GM20000 (cell line): ENCODE measurements around the gene HDAC4.

ENCODE experiments used
- DNase-seq: peaks from one replicate; pipeline ENCODE4 v3.0.0; 2012; ENCODE audit warnings: low spot score
- TF ChIP-seq, protein P1 (sequence below): IDR thresholded peaks from 2 replicates; pipeline ENCODE4 v1.5.1; 2012; ENCODE audit warnings: mild to moderate bottlenecking, control low read depth; ENCODE audit errors: extremely low read depth, missing control alignments

HDAC4 gene

DNA sequence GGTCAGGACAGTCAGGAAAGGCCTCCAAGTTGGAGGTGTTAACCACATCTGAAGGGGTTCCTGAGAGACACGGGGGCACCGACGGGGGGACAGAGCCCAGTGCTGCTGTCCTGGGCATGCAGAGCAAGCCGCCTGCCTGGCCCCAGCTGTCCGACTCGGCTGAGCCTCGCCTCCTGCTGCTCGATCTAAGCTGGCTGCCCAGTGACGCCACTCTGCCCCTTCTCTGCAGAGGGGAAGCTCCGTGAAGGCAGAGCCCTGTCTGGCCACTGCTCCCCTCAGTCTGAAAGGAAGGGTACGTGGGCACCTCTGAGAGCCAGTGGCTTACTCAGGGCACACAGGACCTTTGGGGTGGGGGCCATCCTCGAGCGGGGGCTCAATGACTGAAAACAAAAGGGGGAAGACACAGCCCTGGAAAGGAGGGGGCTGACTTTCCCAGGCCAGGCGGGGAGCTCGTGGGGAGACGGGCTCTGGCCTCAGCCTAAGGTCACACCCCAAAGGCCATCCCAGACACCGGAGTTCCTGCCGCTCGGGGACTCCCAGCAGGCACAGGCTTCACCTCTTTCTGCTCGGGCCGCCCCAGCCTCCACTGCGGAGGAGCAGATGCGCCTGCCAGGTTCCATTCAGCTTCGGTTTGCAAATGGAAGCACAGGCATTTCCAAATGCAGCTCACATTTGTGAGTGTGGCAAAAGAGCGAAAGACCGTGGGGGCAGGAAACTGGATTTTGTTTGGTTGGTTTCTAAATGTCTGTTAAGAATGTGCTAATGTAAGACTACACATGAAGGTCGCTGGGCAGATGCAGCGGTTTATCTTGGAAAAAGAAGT, 136.9 kb downstream of the HDAC4 start:
- TF ChIP-seq, protein P1, sequence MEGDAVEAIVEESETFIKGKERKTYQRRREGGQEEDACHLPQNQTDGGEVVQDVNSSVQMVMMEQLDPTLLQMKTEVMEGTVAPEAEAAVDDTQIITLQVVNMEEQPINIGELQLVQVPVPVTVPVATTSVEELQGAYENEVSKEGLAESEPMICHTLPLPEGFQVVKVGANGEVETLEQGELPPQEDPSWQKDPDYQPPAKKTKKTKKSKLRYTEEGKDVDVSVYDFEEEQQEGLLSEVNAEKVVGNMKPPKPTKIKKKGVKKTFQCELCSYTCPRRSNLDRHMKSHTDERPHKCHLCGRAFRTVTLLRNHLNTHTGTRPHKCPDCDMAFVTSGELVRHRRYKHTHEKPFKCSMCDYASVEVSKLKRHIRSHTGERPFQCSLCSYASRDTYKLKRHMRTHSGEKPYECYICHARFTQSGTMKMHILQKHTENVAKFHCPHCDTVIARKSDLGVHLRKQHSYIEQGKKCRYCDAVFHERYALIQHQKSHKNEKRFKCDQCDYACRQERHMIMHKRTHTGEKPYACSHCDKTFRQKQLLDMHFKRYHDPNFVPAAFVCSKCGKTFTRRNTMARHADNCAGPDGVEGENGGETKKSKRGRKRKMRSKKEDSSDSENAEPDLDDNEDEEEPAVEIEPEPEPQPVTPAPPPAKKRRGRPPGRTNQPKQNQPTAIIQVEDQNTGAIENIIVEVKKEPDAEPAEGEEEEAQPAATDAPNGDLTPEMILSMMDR, result no peak
- DNase-seq, result no peak

DNA sequence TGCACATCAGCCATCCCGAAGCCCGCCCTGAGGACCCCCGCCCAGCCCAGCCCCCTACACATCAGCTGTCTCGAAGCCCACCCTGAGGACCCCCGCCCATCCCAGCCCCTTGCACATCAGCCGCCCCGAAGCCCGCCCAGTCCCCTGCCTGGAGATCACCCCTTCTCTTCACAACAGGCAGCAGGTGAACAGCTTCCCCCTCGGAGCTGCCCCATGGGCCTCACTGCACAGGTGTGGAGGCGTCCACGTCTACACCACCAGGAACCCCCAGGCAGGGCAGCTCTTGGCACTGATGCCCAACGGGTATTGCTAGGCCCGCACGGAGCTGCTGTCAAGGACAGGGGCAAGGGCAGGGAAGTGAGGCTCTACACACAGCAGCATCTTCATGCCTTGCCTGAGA, 137.6 kb downstream of the HDAC4 start:
- TF ChIP-seq, protein P1, result no peak
- DNase-seq, result no peak

DNA sequence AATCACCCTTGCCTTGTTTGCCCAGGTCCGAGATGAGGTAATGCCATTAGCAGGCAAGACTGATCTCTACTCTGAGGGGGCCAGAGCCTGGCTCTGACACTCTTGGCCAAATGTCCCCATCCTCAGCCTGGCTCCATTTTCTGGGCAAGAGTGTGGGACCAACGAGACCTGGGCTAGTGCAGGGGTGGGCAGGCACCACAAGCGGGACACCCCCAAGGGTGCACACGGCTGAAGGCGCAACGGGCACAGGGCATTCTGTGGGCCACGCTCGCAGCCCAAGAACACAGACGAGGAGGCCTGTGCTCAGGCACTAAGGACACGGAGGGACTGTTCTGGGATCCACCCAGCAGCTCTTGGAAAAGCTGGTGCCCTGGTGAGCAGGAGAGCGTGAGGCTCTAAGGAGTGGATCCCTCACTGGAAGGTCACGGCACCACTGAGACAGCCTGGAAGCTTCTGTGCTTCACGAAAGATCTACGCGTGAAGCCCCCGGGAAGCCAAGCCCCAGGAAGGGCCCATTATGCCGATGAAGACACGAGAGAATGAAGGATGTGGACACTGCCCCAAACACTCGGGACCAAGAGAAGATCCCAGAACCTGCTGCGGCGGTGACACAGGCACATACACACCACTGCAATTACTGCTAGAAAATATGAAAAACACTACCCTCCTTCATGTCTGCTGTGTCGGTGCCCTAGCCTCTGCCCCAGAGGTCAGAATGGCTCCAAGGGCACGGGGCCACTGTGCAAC, 138.2 kb downstream of the HDAC4 start:
- TF ChIP-seq, protein P1, result no peak
- DNase-seq, result no peak

DNA sequence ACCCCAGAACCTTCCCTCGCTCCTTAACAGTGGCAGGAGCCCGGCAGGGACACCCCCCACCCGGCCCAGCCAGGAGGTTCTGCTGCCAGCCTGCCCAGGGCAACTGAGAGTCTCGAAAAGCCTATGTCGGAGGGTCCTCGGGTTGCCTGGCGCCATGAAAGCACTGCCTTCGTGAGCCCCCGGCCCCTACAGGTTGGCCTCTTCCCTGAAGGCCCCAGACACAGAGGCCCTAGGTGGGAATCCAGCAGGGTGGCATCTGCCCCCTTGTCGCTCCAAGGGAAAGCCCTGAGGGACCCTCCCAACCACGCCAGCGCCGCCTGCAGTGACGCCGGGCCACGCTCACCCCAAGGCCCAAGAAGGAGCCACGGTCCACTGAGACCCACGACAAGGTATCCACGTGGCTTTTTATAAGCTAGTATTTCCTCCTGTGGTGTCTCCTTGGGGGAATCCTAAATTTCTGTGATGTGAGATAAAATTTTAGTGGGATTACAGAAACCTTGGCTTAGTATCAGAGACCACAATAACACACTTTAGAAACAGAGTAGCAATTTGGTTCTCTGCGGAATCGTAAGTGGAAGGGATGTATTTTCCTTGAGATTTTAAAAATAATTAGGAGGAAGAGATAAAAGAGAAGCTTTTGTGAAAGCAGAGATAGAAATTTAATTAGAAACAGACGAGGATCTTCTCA, 138.9 kb downstream of the HDAC4 start:
- DNase-seq, result no peak
- TF ChIP-seq, protein P1, result no peak

DNA sequence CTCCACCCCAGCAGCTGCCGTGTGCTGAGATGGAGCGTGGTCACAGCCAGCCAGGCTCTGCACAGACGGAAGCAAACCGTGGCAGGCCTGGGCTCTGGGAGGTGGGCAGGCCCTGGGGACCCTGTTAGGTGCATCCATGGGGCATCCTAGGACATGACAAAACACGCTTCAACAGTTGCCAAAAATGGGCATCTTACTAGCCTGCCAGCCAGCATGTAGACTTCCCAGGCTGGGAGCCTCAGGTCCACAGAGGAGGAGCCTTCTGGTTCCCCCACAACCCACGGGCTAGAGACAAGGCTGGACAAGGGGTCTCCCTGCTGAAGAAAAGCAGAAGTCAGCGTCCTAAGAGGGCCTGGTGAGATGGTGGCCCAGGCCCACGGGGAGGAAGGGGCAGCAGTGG, 139.5 kb downstream of the HDAC4 start:
- DNase-seq, result no peak
- TF ChIP-seq, protein P1, result no peak

DNA sequence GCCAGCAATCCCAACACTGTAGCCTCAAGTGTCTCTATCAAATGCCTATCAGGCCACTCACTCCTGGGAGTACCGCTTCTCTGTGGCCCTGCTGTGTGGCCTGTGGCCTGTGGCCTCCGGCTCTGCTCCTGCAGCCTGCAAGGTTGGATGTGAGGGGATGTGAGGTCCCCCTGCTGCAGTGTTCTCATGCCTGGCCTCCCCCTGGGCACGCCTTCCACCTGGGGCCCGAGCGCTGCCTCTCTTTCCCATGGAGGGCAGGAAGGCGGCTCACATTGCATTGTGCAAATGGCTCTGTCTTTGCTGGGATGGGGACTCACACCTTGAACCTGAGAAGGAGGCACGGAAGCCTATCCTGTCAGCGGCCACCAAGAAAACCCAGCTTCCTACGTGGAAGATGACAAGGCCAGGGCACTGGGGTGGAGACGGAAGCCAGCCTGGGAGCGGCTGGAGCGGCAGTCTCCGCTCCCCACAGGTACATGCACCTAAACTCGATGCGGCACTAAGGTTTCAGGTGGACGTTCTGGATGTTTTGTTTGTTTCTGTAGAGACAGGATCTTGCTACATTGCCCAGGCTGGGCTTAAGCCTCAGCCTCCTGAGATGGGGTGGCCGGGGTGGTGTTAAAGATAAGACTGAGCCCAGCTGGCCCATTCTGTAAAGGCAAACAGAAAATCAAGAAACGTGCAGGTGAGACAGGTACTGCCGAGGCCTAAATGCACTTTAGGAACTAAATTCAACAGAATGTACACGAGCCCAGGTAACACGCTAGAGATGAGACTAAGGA, 140.1 kb downstream of the HDAC4 start:
- TF ChIP-seq, protein P1, result no peak
- DNase-seq, result no peak
